HG03520 (cell line): ENCODE data around the gene MEGF8.

Experiments
- ATAC-seq: cut with Tn5 transposase; IDR thresholded peaks from one replicate; pipeline ENCODE4 v1.9.1; 2021; ENCODE audit warnings: mild to moderate bottlenecking, moderate library complexity; ENCODE audit not compliant: unreplicated experiment

Gene MEGF8

GRCh38 chr19:42303101-42303464 is 22.4 kb upstream of the MEGF8 start:
- no peak for ATAC-seq

GRCh38 chr19:42303876-42304275 is 21.6 kb upstream of the MEGF8 start:
- ATAC-seq: no peak

DNA sequence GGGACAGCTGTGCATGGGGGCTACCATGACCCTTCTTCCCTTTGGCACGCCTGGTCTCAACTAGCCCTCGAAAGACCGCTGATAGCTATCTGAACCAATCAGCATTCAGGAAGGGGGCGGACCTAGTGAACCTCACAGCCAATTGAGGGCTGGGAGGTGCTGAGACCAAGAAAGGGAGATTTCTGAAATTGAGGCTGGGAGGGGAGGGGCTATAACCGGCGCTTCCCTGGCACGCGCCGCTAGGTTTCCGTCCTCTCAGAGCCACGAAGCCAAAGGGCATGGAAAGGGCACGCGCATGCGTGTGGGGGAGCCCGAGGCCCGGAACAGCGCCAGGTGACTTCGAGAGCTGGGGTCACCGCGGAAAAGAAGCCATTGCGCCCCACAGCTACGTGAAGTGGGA is 18.8 kb upstream of the MEGF8 start:
- ATAC-seq: no peak

GRCh38 chr19:42309686-42310085 is 15.7 kb upstream of the MEGF8 start:
- ATAC-seq: no peak

- no peak for ATAC-seq
Observed at GRCh38 chr19:42311657-42312056, 13.8 kb upstream of the MEGF8 start.

- no peak for ATAC-seq
Observed at GRCh38 chr19:42312370-42312769, 13.1 kb upstream of the MEGF8 start.

DNA sequence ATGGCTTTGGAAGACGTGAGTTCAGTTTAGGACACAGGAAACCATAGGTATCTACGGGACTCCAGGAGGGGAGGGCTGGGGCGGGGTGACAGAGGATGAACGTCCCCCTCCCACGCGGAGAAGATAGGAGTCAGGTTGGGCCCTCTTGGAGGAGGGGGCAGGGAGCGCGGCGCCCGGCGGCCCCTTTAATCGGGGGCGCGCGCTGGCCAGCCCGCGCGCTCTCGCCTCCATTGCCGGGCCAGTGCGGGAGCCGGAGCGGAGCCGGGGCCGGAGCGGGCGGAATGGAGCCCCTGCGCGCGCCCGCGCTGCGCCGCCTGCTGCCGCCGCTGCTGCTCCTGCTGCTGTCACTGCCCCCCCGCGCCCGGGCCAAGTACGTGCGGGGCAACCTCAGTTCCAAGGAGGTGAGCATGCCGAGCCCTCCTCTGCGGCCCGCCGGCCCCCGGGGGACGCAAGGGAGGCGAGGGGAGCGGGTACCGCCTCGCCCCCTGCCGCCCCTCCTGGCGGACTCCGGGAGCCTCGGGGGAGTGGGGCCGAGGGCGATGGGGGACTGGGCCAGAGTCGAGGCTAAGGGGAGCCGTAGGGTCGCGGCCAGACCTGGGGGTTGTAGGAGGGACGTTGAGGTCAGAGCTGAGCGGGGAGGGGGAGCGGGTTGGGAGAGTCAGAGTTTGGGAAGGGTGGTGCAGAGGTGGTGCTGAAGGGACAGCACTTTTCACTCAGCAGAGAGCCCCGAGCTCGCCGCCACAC is 12.2 kb upstream of the MEGF8 start, which contains the start of gene TMEM145:
Gene TMEM145 (plus strand): TSS at position 214 of the 744 bp plus-strand sequence. CDS start 68 bp downstream, at position 282.
- no peak for ATAC-seq

DNA sequence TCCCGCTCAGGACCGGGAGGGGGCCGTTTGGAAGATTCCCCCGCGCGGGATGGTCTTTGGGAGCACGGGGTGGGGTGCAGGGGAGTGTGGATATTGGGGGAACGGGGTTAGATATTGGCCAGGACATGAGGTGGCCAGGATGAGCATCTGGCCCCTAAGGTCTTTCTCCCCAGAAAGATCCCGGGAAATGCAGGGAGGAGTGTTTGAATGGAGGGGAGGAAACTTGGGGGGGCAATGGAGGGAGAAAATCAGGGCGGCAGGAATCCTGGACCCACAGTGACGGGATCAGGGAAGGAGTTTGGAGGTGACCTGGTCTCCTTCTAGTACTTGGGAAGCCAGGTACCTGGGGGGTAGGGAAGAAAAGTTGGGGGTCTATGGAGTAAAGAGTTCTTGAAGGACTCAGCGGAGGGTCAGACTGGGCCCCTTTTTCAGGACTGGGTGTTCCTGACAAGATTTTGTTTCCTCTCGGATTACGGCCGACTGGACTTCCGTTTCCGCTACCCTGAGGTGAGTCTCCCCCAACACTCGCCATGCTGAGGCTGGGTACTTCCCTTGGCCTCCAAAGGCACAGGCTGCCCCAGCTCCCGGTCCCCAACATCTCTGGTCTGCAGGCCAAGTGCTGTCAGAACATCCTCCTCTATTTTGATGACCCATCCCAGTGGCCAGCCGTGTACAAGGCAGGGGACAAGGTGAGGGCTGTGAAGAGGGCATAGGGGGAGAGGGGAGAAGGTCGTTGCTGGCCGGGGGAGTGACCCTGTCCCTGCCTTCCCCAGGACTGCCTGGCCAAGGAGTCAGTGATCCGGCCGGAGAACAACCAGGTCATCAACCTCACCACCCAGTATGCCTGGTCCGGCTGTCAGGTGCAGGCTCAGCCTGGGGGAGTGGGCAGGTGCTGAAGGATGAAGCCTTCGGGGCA is 11.3 kb upstream of the MEGF8 start:
- ATAC-seq: no peak

GRCh38 chr19:42315024-42315423 is 10.4 kb upstream of the MEGF8 start:
- ATAC-seq: no peak

DNA sequence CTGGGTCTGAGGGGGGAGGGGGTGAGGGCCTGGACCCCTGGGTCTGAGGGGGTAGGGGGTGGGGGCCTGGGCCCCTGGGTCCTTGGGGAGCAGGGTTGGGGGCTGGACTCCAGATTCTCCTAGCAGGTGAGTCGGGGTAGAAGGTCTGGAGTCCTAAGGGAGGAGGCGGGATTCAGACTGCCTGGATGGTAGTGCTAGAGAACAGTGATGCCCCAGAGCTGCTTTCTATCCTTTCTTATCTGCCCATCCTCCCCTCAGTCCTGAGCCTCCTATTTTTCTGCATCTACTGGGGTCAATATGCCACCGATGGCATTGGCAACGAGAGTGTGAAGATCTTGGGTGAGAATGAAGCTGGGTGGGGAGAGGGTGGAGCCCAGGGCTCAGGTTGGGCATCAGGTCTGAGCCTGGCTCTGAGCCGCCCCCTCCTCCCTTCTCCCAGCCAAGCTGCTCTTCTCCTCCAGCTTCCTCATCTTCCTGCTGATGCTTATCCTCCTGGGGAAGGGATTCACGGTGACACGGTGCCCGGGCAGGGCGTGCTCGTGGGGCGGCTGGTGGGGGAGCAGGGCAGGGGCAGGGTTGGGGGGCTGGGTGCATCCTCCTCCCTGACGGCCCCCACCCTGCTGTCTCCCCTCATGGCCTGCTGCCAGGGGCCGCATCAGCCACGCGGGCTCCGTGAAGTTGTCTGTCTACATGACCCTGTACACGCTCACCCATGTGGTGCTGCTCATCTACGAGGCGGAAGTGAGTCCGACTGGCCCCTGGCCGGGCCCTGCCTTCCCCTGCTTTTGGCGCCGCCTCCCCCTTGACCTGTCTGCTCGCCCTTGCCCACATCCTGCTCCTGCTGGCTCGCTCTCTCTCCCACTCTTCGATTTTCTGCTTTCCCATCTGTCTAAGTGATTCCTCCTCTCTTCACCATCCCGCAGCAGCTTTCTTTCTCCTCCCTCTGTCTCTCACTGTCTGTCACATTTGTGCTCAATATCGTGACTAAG is 8.9 kb upstream of the MEGF8 start:
- ATAC-seq: no peak

- no peak for ATAC-seq
Observed at GRCh38 chr19:42317535-42317934, 7.9 kb upstream of the MEGF8 start.

DNA sequence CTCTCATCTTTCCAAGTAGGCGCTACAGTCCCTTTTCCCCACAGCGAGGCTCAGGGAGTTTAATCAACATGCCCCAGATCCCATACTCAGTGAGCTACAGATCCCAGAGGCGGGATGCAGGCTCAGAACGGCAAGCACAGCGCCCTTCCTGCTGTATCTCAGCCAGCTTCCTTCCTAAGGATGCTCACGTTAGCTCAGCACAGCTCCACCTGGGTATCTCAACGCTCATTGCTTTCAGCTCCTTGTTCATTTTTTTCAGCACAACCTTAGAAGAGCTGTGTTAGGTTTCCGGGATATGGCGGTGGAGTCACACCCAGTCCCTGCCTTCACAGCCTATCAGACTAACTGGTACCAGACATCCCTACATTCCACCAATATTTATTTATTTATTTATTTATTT is 3.1 kb upstream of the MEGF8 start:
- no peak for ATAC-seq

GRCh38 chr19:42323473-42323851 is 2.0 kb upstream of the MEGF8 start:
- no peak for ATAC-seq

- no peak for ATAC-seq
Observed at GRCh38 chr19:42323852-42324654, 1.4 kb upstream of the MEGF8 start.

GRCh38 chr19:42324655-42325307 is 654 bp upstream of the MEGF8 start:
- no peak for ATAC-seq

GRCh38 chr19:42325896-42326771 is 699 bp downstream of the MEGF8 start:
- ATAC-seq: no peak

GRCh38 chr19:42326969-42327368 is 1.5 kb downstream of the MEGF8 start:
- no peak for ATAC-seq

GRCh38 chr19:42327381-42327780 is 1.9 kb downstream of the MEGF8 start:
- ATAC-seq: no peak

- ATAC-seq: no peak
Observed at GRCh38 chr19:42328106-42328505, 2.7 kb downstream of the MEGF8 start.
